Lower leg skin (tissue), 4 donors: Measurements from ENCODE around the gene WDR33. TPM values are rescaled to one million over a fixed set of nuclear protein-coding genes. Genes with fewer than 3 reads are reported as not detected.

Experiments
- DNase-seq, 2 donors: peaks; one replicate each; pipeline ENCODE4 v3.0.0-alpha.2; 2019; ENCODE audit warnings: low spot score in 2 of 2
- H3K4me3 ChIP-seq: fragments of 200-600 bp; sonication (generic); 2 replicates; pipeline ENCODE4 v1.5.1; 2017; ENCODE audit warnings: mild to moderate bottlenecking, low read depth; ENCODE audit not compliant: poor library complexity, severe bottlenecking
- POLR2A ChIP-seq, 2 donors: fragments of 450-650 bp; IDR thresholded peaks; one replicate each; pipeline ENCODE4 v1.6.1; 2016 to 2017; ENCODE audit warnings: antibody characterized with exemption in 2 of 2, mild to moderate bottlenecking in 1 of 2, moderate library complexity in 1 of 2
- WGBS, 2 donors: methylation state at CpG; one replicate each; pipeline ENCODE4 v1.1.5; 2018; 5-methylcytosine and 5-hydroxymethylcytosine counted together
- intact Hi-C: fragments of 100-400 bp; cut with DNase I; formaldehyde crosslinking; loops from one replicate; pipeline ENCODE4 v1.15.0; 2023; ENCODE audit warnings: low total_unique reads
- total RNA-seq, 4 donors: library from RNA; depleted of rRNA; stranded (reverse); fragments of >200 nt; gene quantifications; one replicate each; pipeline ENCODE4 v1.1.0, GENCODE V29; 2016
- TF ChIP-seq, protein P1 (sequence below), 3 donors: fragments of 450-650 bp; IDR thresholded peaks; one replicate each; pipeline ENCODE4 v1.5.1; 2016; ENCODE audit warnings: antibody characterized with exemption in 3 of 3, mild to moderate bottlenecking in 3 of 3, moderate library complexity in 2 of 3

WDR33 gene
- total RNA-seq, 4 donors from 2014 or later, result 31.6 to 44.8 (median 32.5) TPM

DNA sequence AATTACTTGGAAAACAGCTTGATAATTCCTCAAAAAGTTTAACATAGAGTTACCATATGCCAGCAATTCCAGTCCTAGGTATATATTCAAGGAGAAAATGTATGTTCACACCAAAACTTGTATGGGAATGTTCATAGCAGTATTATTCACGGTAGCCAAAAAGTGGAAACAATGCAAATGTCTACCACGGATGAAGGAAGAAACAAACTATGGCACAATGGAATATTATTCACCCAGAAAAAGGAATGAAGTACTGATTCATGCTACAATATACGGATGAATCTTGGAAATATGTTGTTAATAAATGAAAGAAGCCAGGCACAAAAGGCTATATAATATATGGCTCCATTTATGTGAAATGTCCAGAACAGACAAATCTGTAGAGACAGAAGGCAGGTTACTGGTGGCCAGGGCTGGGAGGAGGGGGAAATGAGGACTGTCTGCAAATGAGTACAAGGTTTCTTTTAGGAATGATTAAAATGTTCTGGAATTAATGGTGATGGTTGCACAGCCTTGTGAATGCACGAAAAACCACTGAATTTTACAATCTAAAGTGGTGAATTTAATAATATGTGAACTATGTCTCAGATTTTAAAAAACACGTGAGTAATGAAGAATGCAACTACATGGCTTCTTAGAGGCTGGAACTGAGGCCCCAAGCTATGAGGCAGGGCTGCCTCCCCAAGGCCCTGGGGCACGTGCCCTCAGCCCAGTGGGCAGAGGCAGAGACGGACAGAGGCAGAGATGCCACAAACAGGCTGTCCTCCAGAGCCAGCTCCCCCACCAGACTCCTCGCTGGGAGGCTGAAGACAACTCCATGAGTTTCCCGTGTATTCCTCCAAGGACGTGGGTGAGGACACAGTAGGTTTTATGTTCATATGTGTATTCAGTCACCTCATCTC is 140.7 kb downstream of the WDR33 start:
- peak in 1 of 2 donors; percentile 63 for DNase-seq
- WGBS, 2 donors, result 80 to 81% methylated on average over 10 of the region's 10 CpGs
- no peak for TF ChIP-seq POLR2A (IDR thresholded peaks at IDR 0.05)
- TF ChIP-seq, protein P1, sequence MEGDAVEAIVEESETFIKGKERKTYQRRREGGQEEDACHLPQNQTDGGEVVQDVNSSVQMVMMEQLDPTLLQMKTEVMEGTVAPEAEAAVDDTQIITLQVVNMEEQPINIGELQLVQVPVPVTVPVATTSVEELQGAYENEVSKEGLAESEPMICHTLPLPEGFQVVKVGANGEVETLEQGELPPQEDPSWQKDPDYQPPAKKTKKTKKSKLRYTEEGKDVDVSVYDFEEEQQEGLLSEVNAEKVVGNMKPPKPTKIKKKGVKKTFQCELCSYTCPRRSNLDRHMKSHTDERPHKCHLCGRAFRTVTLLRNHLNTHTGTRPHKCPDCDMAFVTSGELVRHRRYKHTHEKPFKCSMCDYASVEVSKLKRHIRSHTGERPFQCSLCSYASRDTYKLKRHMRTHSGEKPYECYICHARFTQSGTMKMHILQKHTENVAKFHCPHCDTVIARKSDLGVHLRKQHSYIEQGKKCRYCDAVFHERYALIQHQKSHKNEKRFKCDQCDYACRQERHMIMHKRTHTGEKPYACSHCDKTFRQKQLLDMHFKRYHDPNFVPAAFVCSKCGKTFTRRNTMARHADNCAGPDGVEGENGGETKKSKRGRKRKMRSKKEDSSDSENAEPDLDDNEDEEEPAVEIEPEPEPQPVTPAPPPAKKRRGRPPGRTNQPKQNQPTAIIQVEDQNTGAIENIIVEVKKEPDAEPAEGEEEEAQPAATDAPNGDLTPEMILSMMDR (IDR thresholded peaks at IDR 0.05), result no peak
- no peak overlapping the region for H3K4me3 ChIP-seq
- intact Hi-C loops, result no loop called here

DNA sequence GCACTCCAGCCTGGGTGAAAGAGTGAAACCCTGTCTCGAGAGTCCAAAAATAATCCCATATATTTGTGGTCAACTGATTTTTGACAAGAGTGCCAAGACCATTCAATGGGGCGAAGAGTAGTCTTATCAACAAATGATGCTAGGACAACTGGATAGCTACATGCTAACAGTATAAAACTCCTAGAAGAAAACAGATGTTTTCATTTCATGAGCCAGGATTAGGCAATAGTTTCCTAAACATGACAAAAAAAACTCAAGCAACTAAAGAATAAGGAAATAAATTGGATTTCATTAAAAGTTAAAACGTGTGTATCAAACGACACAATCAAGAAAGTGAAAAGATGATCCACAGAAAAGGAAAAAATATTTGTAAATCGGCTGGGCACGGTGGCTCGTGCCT is 141.9 kb downstream of the WDR33 start:
- intact Hi-C loops, result no loop called here
- WGBS, 2 donors, result 66 to 76% methylated on average over 7 of the region's 7 CpGs
- TF ChIP-seq POLR2A (IDR thresholded peaks at IDR 0.05), result no peak
- TF ChIP-seq, protein P1 (IDR thresholded peaks at IDR 0.05), result no peak

DNA sequence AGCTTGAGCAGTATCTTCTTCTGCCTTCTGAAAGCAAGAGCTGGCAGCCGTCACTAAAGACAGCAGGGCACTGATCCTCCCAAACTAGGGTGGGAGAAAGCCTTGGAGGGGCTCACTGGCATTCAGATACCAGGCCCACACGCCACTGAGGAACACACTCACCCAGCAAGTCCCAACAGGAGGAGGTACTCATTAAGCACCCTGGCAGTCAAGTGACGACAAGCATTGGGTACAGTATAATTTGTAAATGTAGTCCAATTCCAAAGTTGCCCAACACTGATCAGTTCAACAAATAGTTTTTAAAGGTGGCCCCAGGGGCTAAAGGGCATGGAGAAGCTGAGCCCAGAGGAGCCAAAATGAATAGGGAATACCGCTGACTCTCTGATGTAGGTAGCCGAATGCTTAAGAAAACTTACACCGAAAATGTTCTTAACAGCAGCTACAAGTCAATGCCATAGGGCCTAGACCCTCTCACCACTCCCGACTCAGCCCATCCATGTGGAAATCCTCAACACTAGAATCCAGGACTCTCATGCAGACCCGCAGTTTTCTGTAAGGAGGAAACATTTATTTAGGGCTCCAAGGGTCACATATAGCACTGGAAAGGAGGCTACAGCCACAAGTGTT is 145.6 kb downstream of the WDR33 start:
- intact Hi-C loops, result no loop called here
- TF ChIP-seq, protein P1 (IDR thresholded peaks at IDR 0.05), result no peak
- TF ChIP-seq POLR2A (IDR thresholded peaks at IDR 0.05), result no peak
- DNase-seq, result peak in 1 of 2 donors; percentile 67
- WGBS, 2 donors, result 80% methylated on average over 8 of the region's 8 CpGs
- no peak overlapping the region for H3K4me3 ChIP-seq

More for the DNA sequence above, 141.9 kb downstream of the WDR33 start:
- no peak for DNase-seq
- H3K4me3 ChIP-seq, result no peak overlapping the region

DNA sequence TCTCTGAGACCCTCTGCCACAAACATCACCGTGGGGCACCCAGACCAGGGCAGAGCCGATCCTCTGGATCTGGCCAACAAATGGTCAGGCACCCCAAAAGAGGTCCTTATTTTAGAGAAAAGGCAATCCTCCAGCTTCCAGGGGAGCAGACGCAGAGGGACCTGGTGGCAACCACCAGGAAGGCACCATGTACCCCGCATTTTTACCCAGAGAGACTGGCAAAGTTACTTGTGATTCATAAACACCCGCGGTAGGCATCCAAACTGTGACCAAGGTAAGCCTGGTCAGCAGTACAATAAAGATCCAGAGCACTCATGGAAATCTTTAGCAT is 146.1 kb downstream of the WDR33 start:
- 89 to 90% methylated on average over 6 of the region's 6 CpGs for WGBS, 2 donors
- intact Hi-C loops, result no loop called here
- TF ChIP-seq POLR2A (IDR thresholded peaks at IDR 0.05), result no peak
- TF ChIP-seq, protein P1 (IDR thresholded peaks at IDR 0.05), result no peak
- peak in 1 of 2 donors; percentile 75 for DNase-seq
- no peak overlapping the region for H3K4me3 ChIP-seq

DNA sequence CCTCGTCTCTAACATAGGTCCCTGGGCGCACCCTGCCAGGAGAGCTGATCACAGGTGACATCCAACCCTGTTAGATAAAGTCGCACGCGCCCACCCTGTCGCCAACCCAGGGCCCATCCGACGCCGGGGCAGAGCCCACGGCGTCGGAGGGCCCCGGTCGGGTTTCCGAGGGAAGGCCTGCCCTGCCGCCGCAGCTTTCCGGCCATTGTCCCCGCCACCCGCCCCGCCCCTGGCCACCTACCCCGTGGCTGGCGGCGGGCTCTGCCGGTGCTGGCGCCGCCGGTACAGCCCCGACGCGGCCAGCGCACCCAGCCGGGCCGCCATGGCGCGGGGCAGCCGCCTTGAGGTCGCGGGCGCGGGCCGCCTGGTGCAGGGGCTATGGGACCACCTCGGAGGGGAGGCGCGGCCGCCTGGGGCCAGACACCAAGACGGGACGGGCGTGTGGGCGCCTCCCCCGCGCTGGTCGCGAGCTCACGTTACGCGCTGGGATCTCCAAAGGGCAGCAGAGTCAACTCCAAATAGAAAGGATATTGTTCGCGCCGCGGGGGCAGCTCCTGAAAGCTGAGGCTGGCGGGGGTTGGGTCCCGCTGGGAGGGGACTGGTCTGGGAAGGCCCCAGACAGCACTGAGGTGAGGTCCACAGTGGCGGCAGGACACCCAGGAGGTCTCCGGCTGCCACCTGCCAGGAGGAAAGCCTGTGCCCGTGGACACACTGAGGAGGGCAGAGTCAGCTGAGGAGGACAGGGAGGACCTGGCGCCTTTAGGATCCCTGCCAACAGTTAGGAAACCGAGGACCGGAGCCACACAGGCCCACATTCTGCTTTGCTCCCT is 146.7 kb downstream of the WDR33 start:
- WGBS, 2 donors, result 28 to 37% methylated on average over 34 to 40 of the region's 69 CpGs
- TF ChIP-seq POLR2A (IDR thresholded peaks at IDR 0.05), result no peak
- TF ChIP-seq, protein P1 (IDR thresholded peaks at IDR 0.05), result no peak
- peak in 1 of 2 donors; percentile 85 for DNase-seq
- intact Hi-C loops, result no loop called here
- H3K4me3 ChIP-seq, result no peak overlapping the region
